Caki2 (cell line): ENCODE data around the gene TRIM16. TPM values are rescaled to one million over a fixed set of nuclear protein-coding genes. Genes with fewer than 3 reads are reported as not detected.
"Not testable (repeated sequence)": the region's sequence is repeated elsewhere in the genome, so short reads cannot be mapped to it uniquely, and the experiment has no call there.

Experiments
- DNase-seq: peaks from one replicate; pipeline ENCODE4 v3.0.0-alpha.2; 2015; ENCODE audit warnings: low read depth
- in situ Hi-C: cut with HindIII; loops from 2 replicates; pipeline ENCODE4 v1.10.0; 2016; ENCODE audit warnings: low sequenced_read_pairs, low pct_unique_long_range_greater_than_20kb, mixed read lengths
- total RNA-seq: library from RNA; depleted of rRNA; stranded (reverse); fragments of >200 nt; shearing (Covaris generic); gene quantifications from 2 replicates; pipeline ENCODE4 v1.2.3, GENCODE V29; 2014; ENCODE audit warnings: low replicate concordance

TRIM16 gene
- total RNA-seq, 1 experiment from 2014 or later, result 345 TPM

GRCh38 chr17:15630930-15631453, 53.1 kb downstream of the TRIM16 start:
- in situ Hi-C loops, result not testable (repeated sequence)

GRCh38 chr17:15629991-15630390, 54.1 kb downstream of the TRIM16 start:
- DNase-seq, in situ Hi-C loops: not testable (repeated sequence)

More at GRCh38 chr17:15630930-15631453, 53.1 kb downstream of the TRIM16 start:
- DNase-seq, result not testable (repeated sequence)

- DNase-seq, in situ Hi-C loops: not testable (repeated sequence)
Measured at GRCh38 chr17:15623661-15624209, 60.4 kb downstream of the TRIM16 start.

GRCh38 chr17:15623255-15623654, 60.9 kb downstream of the TRIM16 start:
- in situ Hi-C loops, result not testable (repeated sequence)

GRCh38 chr17:15622124-15622523, 62.0 kb downstream of the TRIM16 start:
- DNase-seq, in situ Hi-C loops: not testable (repeated sequence)

More at GRCh38 chr17:15623255-15623654, 60.9 kb downstream of the TRIM16 start:
- DNase-seq, result not testable (repeated sequence)

GRCh38 chr17:15619331-15620058, 64.6 kb downstream of the TRIM16 start, which contains the start of gene FBXW10B:
Gene FBXW10B (minus strand): TSS chr17:15619704. CDS start chr17:15619512, 192 bp downstream.
- DNase-seq, in situ Hi-C loops: not testable (repeated sequence)

- in situ Hi-C loops, DNase-seq: not testable (repeated sequence)
Measured at GRCh38 chr17:15616828-15617227, 67.3 kb downstream of the TRIM16 start.

GRCh38 chr17:15615850-15616249, 68.3 kb downstream of the TRIM16 start:
- DNase-seq, in situ Hi-C loops: not testable (repeated sequence)

GRCh38 chr17:15613111-15613510, 71.0 kb downstream of the TRIM16 start:
- in situ Hi-C loops, DNase-seq: not testable (repeated sequence)

GRCh38 chr17:15592960-15593359, 91.2 kb downstream of the TRIM16 start:
- in situ Hi-C loops, DNase-seq: not testable (repeated sequence)

- DNase-seq, result not testable (repeated sequence)
Measured at GRCh38 chr17:15591986-15592385, 92.1 kb downstream of the TRIM16 start.

GRCh38 chr17:15590844-15591243, 93.3 kb downstream of the TRIM16 start:
- DNase-seq, in situ Hi-C loops: not testable (repeated sequence)

More at GRCh38 chr17:15591986-15592385, 92.1 kb downstream of the TRIM16 start:
- in situ Hi-C loops, result not testable (repeated sequence)

- in situ Hi-C loops, DNase-seq: not testable (repeated sequence)
Measured at GRCh38 chr17:15589544-15590536, 94.3 kb downstream of the TRIM16 start.

- in situ Hi-C loops, DNase-seq: not testable (repeated sequence)
Measured at GRCh38 chr17:15588017-15588416, 96.1 kb downstream of the TRIM16 start.

- DNase-seq, in situ Hi-C loops: not testable (repeated sequence)
Measured at GRCh38 chr17:15583313-15583712, 100.8 kb downstream of the TRIM16 start.

GRCh38 chr17:15581462-15581861, 102.6 kb downstream of the TRIM16 start:
- in situ Hi-C loops, DNase-seq: not testable (repeated sequence)
